ENCODE results near the gene TEX14.
A peak's percentile ranks its signal among the peaks of the same experiment; 100 is the strongest.

TEX14 gene

DNA sequence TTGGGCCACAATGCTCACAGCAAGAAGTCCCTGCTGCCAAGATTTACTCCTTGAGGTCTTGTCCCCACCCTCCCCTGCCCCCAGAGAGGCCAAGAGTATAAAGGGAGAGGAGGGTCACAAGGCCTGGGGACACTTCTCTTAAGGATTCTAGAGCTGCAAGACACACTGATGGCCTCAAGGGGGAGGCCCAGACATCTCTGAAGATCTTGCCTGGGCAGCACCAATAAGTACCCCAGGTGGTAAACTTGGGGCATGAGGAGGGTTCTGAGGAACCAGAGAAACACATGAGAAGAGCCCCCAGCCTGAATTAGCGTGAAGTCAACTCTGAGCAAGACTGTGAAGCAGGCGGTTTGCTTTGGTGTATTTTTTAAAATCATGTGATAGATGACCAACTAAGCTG is 150.6 kb downstream of the TEX14 start:
- DNase-seq, result no peak

DNA sequence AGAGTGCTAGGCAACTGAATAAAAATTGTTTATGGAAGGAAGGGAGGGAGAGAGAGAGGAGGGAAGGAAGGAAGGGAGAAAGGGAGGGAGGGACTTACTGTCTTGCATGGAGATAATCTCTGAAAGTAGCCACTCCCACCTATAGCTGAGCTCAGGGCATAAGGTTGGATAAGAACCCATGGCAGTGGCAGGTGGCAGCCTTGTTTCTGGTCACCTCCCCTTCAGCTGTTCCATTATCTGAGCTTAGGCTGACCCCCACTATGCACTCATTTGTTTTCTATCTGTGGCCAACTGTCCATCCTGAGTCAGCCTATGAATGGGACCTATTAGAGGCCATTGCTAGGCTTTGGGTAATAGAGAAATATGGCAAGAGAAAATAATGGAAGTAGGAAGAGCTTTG is 152.1 kb downstream of the TEX14 start:
- no peak for DNase-seq

DNA sequence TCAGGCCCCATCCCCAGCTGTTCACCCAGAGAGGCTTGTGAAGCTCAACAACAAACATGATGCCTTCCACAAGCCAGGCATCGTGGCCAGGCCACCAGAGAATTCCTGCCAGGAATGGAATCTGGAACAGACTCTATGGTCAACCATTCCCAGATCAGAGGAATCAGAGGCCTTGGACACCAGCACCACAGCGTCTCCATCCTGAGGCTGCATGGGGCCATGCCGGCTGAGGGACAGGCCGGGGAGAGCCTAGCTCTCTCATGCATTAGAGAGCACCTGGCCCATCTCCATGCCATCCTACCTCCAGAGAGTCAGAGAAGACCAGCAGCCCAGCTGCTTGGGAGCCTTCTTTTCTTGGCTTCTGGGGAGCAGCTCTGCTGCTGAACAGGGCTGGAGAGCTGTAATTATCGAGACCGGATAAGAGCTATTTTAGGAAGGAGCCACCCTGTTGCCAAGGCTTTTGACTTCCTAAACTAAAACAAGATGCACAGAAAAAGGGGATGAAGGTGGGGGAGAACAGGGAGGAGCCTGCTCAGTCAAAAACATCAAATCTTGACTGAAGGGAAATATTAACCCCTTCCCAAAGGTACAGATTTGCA is 152.9 kb downstream of the TEX14 start:
- DNase-seq, result no peak

DNA sequence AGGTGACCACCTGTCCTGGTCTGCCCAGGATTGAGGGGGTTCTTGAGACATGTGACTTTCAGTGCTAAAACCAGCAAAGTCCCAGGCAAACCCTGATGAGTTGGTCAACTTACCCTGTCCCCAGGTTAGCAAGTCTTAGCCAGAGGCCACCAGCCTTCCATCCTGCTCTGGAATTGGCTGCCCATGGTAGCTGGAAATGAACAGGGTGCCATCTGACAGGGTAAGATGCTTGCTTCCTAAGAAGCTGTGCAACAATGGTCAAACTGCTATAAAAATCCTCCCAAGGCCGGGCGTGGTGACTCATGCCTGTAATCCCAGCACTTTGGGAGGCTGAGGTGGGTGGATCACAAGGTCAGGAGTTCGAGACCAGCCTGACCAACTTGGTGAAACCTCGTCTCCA is 154.6 kb downstream of the TEX14 start:
- DNase-seq, result no peak

DNA sequence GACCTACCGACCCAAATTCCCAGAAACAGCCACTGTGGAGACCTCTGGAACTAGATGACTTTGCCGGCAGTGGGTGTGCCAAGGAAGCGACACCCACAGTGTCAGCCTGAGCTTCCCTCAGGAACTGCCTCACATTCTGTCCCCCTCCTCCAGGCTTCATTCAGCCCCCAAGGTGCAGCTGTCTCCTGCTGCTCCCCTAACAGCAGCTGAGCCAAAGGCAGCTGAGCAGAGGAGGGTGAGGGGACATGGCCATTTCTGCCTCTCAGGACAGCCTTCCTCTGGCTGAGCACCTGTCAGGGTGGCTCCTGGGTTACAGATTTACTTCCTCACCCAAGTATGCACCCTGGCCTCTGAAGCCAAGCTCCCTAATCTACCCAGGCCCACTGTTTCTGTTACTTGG is 155.3 kb downstream of the TEX14 start:
- DNase-seq, result no peak

DNA sequence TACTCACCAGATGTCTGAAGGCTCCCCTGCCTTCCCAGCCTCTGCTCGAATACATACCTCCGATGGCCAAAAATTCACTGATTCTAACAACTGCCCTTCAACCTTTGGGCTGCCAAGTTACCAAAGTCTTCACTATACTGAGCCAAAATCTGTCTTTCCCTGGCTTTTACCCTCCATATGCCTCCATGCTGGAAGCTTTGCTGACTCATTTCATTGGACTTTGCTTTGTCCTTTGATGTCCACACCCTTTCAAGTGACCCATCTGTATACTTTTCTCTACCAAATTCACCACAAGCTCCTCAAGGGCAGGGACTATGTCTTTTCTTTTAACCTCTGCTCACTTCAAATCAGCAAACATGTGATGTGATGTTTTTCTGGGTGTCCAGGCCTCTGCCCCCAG is 156.4 kb downstream of the TEX14 start:
- no peak for DNase-seq

DNA sequence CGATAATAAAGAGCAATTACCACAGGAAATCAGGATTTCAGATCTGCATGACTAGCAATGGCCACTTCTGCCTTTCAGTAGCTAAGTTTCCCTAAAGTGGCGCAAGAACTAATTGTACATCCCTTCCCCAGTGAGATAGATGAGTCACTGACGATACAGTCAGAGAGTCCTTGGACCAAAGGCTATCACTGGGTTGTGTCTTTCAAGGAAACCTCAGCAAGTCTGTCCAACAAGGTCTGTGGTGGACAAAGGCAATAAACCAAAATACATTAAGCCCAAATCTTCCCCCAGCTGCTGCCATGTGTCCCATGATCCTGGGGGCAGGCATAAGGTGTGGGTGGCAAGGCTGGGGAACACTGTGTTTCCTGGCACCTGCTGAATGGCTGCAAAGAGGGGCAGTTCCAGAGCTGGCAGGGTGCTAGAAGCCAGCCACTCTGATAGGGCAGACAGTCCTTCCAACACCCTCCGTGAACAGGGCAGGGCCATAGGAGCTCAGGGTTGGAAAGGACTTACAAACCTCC is 156.9 kb downstream of the TEX14 start:
- DNase-seq, result no peak

DNA sequence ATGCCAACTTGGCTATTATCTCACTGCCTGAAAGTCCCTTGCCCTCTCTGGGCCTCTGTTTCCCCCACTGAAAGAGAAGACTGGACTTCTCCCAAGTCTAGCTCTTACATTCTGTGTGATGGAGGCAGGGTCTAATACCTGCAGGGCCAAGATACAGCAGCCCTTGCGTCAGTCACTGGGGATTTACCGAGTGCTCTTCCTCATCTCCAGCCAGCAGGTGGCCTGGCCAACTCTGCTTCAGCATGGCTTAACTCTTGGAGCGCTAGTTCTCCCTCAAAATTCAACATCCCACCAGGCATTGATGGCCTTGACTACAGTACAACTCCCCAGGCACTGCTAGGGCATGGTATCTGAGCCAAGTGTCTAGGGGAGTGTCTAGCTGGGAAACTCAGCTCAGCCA is 157.5 kb downstream of the TEX14 start:
- DNase-seq, result no peak

DNA sequence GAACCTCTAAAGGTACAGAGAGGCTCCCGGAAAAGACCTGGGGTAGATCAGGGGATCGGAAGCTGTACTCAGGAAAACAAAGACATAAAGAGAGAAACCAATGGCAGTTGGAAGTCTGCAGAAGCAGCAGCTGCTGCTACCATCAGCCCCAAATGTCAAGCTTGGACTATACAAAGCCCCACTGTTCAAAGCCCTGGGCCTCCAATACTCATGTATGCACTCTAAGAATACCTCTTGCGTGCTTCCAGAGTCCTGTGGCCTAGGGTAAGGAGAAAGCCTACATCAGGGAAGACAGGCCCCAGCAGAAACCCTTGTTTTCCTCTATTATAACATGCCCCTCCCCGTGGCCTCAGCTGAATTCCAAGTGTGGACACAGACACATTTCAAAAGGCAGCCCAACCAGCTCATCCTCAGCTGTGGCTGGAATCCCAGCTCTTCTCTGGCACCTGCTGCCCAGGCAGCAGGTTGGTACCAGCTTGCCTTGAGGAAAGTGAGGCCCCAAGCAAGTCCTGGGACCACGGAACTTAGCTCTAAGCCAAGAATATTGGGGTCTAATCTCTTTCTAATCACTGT is 158.1 kb downstream of the TEX14 start:
- DNase-seq, result no peak

DNA sequence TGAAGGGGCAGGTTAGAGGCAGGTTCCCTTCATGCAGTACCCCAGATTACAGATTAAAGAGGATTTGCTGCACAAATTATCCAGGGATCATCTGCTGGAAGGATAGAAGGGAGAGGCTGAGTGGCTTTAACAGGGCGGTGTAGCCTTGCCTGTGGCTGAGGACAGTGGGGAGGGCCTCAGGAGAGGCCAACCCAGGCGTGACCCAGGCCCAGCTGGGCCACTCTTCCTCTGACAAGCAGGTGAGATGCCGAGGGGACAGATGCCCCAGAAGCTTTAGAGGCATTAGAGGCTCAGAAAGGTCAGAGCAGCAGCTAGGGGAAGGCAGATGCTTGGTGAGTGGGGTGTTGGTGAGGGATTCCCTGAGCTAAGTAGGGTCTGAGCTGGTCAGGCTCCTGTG is 159.3 kb downstream of the TEX14 start:
- DNase-seq, result no peak

DNA sequence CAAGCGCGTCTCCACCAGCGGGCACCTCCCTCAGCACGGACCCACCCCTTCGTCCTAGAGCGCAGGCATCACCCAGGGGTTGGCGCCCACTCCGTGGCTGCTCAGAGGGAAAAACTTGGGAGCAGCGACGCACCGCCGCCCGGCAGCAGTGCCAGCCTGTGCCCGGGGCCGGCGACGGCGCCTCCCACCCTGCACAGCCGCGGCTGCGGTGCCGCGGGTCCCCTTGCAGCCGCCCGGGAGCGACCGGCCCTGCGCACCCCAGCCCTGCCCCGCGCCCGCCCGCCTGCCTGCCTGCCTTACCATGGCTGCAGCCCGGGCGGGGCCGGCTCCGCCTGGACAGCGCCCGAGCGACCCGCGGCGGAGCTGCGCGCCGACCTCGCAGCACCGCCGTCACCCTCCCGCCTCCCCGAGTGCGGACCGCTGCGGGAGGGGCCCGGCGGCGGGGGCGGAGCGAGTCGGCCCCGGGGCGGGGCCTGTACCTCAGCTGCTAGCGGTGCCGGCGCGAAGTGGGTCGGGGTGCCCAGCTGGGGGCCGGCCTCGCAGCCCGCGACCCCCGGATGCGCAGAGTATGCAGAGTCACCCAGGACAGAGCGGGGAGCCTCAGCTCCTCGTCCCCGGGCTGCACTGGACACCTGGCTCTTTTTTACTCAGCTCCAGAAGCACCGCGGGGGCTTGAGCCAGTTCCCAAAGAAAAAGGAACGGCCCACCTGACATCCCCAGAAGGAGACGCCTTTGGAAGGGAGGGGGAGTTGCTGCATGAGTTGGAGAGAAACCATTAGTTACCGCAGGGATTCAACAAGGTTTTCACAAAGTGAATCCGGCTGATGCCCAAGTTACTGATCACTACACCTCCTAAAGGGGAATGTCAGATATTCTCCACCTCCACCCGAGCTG is 159.9 kb downstream of the TEX14 start:
- peak; percentile 11 for DNase-seq

DNA sequence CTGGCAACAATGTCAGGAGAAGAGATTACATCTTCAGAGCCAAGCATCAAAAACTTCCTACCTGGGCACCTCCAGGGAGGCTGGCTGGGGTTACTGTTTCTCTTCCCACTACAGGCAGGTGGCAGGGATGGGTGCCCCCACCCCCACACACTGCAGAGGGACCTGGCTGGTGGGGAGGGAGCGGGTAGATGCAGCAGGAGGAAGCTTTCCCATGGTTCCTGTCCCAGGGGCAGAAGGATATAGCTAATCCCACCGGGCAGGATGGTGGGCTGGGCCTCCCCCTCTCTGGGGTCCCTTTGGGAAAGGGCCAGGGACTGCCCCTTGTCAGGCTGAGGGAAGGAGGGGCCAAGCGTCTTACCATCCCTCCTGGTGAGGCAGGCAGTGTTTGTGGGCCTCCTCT is 160.7 kb downstream of the TEX14 start:
- DNase-seq, result no peak

DNA sequence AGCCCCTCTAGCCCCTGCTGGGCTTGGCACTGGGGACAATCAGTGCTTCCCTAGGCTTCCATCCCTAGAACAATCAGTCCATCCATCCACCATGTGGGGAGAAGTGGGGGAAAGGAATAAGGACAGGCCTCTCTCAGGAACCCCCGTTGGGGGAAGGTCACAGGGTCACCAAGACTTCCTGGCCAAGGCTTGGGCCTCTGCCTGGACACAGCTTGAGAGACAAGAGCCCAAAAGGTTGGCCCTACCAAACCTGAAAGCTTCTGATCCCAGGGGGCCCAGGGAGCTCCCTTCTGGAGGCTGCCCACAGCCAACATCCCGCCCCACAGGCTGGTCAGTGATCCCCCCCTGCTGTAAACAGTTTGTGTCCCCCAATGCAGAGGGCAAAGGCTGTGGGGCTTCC is 161.2 kb downstream of the TEX14 start:
- DNase-seq, result no peak

DNA sequence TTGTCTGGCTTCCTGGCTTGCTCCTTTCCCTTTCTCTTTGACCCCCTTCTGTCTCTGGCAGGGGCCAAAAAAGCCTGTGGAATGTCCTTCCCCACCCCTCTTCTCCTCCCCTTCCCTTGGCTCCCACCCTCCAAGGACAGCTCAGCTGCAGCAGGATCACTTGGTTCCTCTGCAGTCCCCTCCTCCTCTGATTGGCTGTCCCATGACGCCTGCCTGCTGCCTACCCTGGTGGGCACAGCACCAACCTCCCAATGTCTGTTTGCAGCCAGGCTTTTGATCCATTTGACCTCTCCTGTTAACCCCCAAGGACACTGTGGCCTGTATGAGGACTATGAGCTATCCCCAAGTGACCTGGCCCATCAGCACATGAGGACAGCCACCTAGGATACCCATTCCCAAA is 162.6 kb downstream of the TEX14 start:
- DNase-seq, result no peak

DNA sequence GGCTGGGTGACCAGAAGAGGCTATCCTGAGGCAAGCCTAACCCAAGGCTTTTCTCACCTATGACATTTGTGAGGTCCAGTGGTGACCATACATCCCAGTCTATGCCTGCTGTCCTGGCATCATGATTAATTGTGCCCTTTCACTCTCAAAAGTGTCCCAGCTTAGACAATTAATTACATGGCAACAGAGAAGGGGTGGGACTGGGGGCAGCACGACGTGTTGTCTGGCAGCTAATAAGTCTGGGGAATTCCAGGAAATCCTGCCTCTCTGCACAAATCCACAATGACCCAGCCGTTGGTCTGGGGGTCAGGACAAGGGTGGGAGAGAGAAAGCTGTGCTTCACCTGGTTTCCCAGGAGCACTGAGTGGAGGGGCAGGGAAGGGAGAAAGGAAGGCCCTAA is 163.4 kb downstream of the TEX14 start:
- DNase-seq, result no peak

DNA sequence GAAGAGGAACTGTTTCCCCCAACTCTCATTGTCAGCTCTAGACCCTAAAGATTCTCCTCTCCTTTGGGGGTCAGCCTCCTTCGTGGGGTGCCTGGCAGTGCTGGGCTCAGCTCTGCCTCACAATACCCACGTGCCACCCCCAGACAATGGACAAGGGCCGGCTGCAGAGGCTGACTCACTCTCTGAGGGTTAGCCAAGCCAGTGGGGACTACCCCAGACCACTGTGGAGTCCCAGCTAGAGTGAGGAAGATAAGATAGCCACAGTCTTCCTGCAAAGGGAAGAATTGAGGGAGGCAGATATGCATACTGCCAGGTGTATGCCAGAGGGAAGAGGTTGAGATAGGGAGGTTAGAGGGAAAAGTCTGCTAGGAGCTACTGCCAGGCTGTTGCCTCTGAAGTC is 163.9 kb downstream of the TEX14 start:
- no peak for DNase-seq

DNA sequence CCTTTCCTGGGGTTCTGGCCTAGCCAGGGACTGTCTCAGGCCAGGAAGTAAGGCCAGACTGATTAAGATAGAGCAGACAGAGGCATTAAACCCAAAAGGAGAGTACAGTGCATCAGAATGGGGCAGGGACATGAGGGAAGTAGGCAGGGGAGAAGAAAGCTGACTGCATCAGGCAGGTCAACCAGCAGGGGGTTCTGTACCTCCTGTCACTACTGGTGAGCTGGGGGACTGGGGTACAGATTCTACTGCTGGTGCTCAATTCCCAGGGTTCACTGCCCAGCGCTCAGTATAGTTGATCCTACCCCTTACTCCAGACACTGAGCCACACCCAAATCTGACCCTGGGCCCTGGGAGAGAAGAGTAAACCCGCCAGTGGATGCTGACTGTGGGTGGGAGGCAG is 164.5 kb downstream of the TEX14 start:
- DNase-seq, result no peak

DNA sequence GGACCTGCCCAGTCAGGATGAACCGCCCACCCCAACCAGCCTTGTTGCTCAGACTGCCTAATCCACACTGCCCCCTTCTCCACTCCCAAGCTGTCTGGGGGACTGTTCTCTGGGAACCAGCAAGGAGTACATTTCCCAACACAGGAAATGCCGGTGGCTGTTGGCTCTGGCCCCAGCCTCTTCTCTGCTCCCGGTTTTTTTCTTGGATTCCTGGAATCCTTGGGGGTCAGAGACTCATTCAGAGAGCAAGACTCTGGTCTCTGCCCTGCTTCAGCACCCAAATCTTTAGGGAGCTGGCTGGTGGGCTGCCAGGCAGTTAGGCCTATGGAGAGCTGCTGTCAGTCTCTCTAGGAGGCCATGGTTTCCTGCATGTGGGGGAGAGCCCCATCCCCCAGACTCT is 166.6 kb downstream of the TEX14 start:
- DNase-seq, result no peak

DNA sequence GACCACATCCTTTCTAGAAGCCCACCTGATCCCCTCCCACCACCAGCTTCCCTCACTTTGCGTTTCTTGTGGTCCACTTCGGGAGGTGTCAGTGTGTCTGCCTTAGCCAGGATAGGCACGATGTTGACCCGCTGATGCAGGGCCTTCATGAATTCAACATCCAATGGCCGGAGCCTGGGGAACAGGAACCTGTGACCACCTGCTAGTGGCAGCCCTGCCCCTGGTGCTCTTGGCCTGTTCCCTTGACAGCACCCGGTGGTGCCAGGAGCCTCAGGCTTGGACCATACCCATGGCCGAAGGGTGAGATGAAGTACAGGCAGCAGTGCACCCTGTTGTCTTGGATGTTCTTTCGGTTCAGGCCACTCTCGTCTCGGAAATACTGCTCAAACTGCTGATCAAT is 170.2 kb downstream of the TEX14 start:
- no peak for DNase-seq

DNA sequence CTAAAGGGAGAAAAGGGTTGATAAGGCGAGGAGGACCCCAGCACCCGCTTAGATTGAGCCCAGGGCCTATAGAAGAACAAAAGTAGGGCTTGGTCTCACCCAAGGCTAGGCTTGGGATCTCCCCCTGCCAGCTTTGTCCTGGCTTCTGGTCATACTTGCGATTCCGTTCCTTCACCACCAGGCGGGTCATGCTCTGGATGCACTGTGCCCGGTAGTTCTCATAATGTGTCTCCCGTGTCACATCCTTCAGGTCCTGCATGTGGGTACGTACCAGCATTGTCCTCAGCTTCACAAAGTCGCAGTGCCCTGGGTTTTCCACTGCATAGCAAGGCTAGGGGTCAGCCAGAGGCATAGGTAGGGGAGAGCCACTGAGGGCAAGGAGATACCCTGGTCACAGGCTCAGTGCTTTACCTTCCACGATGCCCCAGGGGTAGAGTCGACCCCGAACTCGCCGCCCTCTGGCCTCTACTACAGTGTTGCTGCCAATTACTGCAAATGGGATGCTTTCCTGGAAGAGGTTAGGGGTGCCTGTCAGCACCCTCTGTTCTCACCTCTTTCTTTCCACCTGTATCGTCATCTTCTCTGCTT is 170.9 kb downstream of the TEX14 start:
- no peak for DNase-seq

DNA sequence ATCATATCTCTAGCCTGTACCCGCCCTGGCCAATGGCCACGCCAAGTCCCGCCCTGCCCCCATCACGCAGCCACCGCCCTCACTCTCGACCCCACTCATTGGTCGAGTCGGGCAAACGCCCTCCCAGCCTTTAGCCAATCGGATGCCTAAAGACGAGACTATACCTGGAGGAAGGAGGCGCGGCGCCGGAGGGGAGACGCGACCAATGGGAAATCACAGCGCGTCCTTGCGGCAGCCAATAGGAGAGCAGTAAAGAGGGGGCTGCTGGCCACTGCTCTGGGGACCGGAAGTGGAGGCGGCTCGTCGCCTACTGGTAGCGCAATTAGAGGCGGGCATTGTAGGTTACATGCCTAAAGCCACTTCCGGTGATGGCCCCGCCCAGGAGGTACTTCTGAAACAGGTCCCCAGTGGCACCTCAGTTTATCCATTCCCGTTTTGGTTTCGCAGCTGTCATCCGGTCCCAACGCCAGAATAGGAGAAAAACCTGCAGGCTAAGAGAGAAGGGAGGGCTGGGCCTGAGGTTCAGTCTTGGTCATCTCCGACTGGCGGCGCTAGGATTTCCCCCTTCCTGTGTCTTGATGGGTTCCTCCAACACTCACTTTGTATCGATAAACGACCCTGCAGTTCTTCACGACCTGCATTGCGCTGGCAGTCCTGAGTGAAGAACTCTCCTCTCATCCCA is 173.8 kb downstream of the TEX14 start:
- peak; percentile 99 for DNase-seq

DNA sequence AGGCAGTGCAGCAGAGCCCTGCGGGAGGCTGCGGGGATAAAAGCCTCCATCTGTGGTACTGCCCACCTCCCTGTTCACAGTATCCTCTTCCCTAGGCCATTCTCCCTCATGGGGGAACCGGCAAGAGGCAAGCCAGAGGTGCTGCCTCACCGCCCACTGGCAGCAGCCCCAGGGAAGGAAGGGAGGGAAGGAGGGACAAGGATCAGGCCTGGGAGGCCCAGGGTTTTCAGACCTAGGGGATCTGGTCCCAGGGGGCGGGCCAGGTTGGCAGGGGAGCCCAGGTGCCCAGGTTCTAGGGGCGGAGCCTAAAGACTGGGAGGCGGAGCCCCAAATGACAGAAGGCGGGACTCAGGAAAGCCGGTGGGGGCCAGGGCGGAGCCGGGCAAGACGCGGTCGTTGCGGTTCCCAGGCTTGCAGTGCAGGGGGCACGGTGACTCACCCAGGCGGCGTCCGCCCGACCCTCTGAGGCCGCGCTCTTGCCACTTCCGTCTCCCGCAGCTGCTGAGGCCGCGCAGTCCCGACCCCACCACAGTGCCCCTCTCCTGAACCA is 174.4 kb downstream of the TEX14 start:
- no peak for DNase-seq

Data from NCI-H1105 treated with DMSO at 0.1 percent for 48 hours (cell line).